Glomerular endothelial cell (primary cell): ENCODE data around the gene HES4. TPM values are rescaled to one million over a fixed set of nuclear protein-coding genes. Genes with fewer than 3 reads are reported as not detected.
"Not testable (repeated sequence)": the region's sequence is repeated elsewhere in the genome, so short reads cannot be mapped to it uniquely, and the experiment has no call there.

Source experiments
- DNase-seq: peaks from one replicate; pipeline ENCODE4 v3.0.0-alpha.2; 2011; ENCODE audit warnings: low read depth, low spot score; ENCODE audit errors: extremely low read depth
- total RNA-seq: library from RNA; depleted of rRNA; stranded (reverse); fragments of >200 nt; gene quantifications from 2 replicates; pipeline ENCODE4 v1.2.3, GENCODE V29; 2015

HES4 gene
- total RNA-seq, 1 donor from 2014 or later: 219 TPM

DNA sequence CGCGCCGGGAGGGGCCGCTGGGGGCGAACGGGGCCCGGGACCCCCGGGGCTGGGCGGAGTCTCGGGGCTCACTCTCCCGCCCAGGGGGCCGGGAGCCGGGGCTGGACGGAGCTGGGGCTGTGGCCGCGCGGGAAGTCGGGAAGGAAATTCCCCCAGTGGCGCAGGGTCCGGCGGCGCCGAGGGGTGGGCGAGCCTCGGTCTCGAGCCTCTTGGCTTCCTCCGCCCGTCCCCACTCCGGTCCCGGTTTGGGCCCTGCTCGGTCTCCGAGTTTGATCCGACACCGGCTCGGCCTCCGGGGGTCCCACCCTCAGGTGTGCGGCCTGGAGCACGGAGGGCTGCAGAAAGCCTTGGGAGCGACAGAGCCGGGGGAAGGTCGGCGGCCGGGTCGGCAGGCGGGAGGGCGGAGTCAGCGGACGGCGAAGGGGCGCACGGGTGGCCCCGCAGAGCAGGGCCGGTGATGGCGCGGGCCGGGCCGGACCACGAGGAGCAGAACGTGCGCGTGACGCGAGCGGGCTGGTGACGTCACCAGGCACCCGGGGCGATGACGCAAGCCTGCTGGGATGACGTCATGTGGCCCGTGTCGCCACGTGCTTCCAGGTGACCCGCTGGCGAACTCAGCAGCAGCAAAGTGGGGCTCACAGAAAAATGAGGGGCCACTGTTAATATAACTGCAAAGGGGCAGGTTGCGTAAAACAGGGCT lies 610 bp upstream of the HES4 start:
- DNase-seq: no peak

DNA sequence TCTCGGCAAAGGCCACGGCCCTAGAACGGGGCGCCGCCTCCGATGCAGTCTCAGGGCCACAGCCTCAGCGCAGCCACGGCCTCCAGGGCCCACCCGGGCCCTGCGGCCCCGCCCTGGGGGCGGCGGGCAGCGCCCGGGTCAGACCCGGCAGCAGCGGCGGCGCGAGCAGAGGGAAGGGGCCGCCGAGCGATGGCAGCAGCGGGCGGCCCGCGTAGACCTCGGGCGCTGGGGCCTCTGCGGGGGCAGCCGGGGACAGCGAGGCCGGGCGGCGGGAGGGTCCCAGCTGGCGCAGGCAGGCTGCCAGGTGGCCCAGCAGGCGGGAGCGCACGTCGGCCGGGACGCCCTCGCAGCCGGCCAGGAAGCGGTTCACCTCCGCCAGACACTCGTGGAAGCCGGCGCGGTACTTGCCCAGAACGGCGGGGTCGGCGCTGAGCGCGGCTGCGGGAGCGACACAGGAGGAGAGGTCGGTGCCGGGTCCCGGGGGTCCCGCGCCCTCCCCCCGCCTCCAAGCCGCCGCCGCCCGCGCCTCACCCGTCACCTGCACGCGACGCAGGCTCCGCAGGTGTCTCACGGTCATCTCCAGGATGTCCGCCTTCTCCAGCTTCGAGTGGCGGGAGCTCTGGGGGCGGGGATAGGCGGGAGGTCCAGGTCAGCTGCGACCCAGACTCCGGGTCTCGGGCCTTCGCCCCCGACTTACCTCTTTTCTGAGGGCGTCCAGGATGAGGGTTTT lies 737 bp downstream of the HES4 start:
- no peak for DNase-seq

DNA sequence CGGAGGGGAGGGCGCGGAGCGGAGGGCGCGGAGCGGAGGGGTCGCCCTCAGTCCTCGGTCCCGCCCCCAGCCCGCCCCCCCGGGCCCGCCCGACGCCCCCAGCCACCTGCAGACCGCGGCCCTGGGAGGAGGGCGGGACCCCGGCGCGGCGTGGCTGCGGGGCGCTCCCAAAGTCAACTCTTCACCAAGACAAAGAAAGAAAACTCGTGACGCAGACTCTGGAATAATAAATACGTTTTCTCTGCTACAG lies 1.2 kb downstream of the HES4 start:
- DNase-seq: no peak

- no peak for DNase-seq
Measured at GRCh38 chr1:997993-998744, 1.7 kb downstream of the HES4 start.

DNA sequence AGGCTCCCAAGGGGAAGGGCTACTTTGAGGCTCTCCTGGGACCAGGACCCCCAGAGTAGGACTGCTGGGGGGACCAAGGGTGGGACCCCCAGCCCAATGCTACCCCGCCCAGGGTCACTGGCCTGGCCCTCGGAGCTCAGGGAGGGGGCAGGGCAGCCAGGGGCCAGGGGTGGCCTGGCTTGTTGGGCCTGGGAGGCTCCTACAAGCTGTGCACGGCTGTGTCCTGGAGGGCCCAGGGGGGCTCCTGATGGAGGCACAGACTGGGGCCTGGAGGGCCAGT lies 2.2 kb downstream of the HES4 start:
- no peak for DNase-seq

DNA sequence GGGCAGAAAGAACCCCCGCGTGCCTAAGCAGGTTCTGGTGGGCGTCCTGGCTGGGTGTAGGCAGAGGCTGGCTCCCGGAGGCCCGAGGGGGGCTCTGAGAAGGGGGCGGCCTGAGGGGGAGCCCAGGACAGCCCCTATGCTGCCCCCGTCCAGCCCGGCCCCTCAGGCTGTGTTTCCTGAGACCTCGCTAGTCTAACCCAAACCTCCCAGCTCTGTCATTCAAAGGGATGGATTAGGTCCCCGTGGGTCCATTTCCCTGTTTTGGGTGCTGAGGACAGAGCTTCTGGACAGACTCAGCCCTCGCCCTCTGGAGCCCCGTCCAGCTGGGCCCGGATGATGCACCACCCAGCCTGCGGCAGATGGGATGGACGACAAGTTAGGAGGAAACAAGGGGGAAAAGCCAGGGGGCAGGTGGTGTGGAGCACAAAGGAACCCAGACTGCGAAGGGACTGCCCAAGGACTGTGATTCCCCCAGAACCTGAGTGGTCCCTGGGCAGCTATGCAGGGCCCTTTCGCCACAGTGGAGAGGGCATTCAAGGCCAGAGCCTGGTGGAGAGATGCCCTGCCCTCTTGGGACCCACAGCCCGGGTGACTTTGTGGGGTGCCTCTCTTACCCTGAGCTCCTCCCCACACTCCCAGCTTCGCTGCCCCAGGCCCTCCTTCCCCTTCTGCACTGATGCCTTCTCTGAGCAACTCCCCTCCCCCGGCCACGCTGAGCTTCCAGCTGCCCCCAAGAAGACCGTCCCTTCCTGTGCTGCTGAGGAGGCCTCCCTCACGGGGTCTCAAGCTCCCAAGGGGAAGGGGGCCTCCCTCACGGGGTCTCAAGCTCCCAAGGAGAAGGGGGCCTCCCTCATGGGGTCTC lies 2.8 kb downstream of the HES4 start:
- no peak for DNase-seq

- DNase-seq: no peak
Measured at GRCh38 chr1:995665-996633, 3.9 kb downstream of the HES4 start.

- not testable (repeated sequence) for DNase-seq
Measured at GRCh38 chr1:994546-994945, 5.4 kb downstream of the HES4 start.

GRCh38 chr1:993379-993995 lies 6.4 kb downstream of the HES4 start:
- no peak for DNase-seq

- no peak for DNase-seq
Measured at GRCh38 chr1:992362-992761, 7.5 kb downstream of the HES4 start.

- no peak for DNase-seq
Measured at GRCh38 chr1:991895-992294, 8.0 kb downstream of the HES4 start.

- not testable (repeated sequence) for DNase-seq
Measured at GRCh38 chr1:991275-991674, 8.6 kb downstream of the HES4 start.

- not testable (repeated sequence) for DNase-seq
Measured at GRCh38 chr1:988061-988460, 11.8 kb downstream of the HES4 start.

- DNase-seq: no peak
Measured at GRCh38 chr1:985126-985525, 14.8 kb downstream of the HES4 start.

DNA sequence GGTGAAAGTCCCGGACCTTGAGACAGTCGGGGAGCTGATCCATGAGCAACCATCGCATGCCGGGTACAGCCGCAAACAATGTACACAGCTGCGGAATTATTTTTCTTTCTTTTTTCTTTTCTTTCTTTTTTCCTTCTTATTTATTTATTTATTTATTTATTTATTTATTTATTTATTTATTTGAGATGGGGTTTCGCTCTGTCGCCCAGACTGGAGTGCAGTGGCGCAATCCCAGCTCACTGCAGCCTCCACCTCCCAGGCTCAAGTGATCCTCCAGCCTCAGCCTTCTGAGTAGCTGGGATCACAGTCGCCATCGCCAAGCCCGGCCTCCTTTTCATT lies 15.5 kb downstream of the HES4 start:
- no peak for DNase-seq

DNA sequence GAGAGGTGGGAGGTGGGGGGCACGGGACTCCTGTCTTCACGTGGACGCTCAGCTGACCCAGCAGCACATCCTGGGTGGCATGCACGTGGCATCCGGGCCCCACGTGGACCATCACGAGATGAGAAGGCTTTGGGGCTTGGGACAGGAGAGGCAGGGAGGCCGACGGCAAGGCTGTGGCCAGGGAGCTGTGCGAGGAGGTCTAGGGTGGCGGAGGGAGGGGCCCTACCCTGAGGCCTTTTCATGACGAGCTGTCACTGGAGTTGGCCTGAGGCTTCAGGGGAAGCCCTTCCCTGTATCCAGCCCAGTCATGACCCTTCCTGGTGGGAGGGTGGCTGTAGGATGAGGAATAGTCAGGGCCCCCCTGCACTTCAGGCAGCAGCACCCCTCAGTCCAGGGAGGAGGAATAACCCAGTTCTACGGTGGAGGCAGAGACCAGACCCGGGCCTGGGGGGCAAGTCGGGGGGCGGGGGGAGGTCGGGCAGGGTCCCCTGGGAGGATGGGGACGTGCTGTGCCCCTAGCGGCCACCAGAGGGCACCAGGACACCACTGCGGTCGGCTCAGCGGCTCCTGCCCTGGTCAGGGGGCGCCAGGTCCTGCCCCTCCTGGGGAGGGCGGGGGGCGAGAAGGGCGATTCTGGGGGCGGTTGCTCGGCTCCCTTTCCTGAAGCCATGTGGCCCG lies 16.0 kb downstream of the HES4 start:
- no peak for DNase-seq

DNA sequence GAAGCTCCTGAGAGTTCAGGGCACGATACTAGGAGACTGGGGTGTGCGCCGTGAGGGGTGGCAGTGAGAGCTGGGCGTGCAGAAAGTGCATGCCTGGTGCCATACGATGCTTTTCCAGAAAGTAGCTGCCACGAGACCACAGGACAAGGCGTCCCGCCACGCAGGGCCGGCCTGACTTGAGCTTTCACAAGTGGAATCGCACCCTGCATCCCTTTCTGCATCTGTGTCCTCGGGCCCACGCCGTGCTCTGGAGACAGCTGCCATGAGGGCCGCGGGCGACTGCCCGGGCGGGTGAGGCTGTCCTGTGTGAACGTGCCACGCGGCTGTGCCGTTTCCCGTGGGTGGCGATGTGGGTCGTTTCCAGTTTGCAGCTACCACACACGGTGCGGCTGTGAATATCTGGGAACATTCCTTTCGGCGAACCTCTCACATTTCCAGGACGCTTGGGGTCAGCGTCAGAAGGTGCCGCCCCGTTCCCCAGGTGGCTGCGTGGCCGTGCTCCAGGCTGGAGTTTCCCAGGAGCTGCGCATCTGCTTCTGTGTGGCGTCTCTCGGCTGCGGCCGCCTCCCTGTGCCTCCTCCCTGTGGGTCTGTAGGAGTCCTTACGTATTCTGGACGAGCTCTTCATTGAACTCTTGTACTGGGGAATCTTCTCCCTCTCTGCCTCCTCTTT lies 17.0 kb downstream of the HES4 start:
- no peak for DNase-seq

DNA sequence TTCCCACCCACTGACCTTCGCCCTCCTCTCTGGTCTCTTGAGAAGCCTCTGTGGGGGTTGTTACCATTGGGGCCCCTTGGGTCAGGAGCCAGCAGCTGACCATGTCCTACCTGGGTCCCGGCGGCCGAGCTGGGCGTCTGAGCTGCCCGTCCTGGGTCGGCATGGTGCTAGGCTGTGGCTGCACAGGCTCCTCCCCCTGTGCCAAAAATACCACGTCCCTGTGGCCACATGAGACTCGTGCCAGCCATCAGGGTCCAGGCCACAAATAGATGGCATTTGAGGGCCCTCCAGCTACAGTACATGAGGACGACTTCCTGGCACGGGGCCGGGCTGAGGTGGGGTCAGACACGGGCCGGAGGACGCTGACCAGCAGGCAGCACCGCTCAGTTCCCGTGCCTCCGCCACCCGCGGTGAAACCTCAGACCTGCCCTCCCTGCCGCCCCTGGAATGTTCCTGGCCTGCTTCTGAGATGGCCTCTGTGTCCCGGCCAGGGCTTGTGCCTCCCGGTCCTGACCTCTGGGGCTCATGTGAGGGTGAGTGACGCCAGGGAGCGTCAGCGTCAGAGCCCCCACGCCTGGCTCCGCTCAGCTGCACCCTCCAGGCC lies 17.8 kb downstream of the HES4 start, which contains the start of gene PERM1:
Gene PERM1, minus strand, starts transcription at position 139 of the 604 bp plus-strand sequence. CDS start 1,064 bp downstream, outside the sequence.
- DNase-seq: no peak
